Liver (tissue), 3 donors: Measurements from ENCODE around the gene SGO2.

Experiments used
- FOXA1 ChIP-seq: IDR thresholded peaks from 2 replicates; pipeline ENCODE4 v1.6.1; 2016; ENCODE audit warnings: antibody characterized with exemption
- FOXA2 ChIP-seq: IDR thresholded peaks from 2 replicates; pipeline ENCODE4 v1.6.1; 2016; ENCODE audit warnings: antibody characterized with exemption
- GABPA ChIP-seq, 2 donors: IDR thresholded peaks in 1 of 2; conservative IDR thresholded peaks in 1 of 2; 2 replicates each; pipeline ENCODE4 v1.6.1; 2016; ENCODE audit warnings: antibody characterized with exemption in 2 of 2, mild to moderate bottlenecking in 1 of 2, moderate library complexity in 1 of 2
- JUND ChIP-seq, 2 donors: IDR thresholded peaks; 2 replicates each; pipeline ENCODE4 v1.6.1; 2016; ENCODE audit warnings: antibody characterized with exemption in 2 of 2
- MAX ChIP-seq: IDR thresholded peaks from 2 replicates; pipeline ENCODE4 v1.6.1; 2016; ENCODE audit warnings: antibody characterized with exemption
- RAD21 ChIP-seq, 2 donors: IDR thresholded peaks; 2 replicates each; pipeline ENCODE4 v1.6.1; 2016; ENCODE audit warnings: antibody characterized with exemption in 2 of 2, mild to moderate bottlenecking in 2 of 2
- REST ChIP-seq: IDR thresholded peaks from 2 replicates; pipeline ENCODE4 v1.6.1; 2016; ENCODE audit warnings: antibody characterized with exemption, mild to moderate bottlenecking
- RXRA ChIP-seq, 2 donors: IDR thresholded peaks; 2 replicates each; pipeline ENCODE4 v1.6.1; 2017 to 2018; ENCODE audit warnings: antibody characterized with exemption in 2 of 2, mild to moderate bottlenecking in 1 of 2
- SP1 ChIP-seq: IDR thresholded peaks from 2 replicates; pipeline ENCODE4 v1.6.1; 2018; ENCODE audit warnings: antibody characterized with exemption, mild to moderate bottlenecking
- TAF1 ChIP-seq: conservative IDR thresholded peaks from 2 replicates; pipeline ENCODE4 v1.6.1; 2016; ENCODE audit warnings: antibody characterized with exemption, mild to moderate bottlenecking
- YY1 ChIP-seq: IDR thresholded peaks from 2 replicates; pipeline ENCODE4 v1.6.1; 2016; ENCODE audit warnings: antibody characterized with exemption, mild to moderate bottlenecking
- ZBTB33 ChIP-seq: IDR thresholded peaks from 2 replicates; pipeline ENCODE4 v1.6.1; 2016; ENCODE audit warnings: antibody characterized with exemption
- TF ChIP-seq, protein P1 (sequence below): fragments of 150-350 bp; IDR thresholded peaks from 2 replicates; pipeline ENCODE4 v1.5.1; 2017; ENCODE audit warnings: improper control_type of control experiment, low read depth, low read length; ENCODE audit not compliant: missing input control
- TF ChIP-seq, protein P2 (sequence below): IDR thresholded peaks from 2 replicates; pipeline ENCODE4 v1.6.1; 2016; ENCODE audit warnings: antibody characterized with exemption
- donor health status: healthy.
- donor health status: healthy.

DNA sequence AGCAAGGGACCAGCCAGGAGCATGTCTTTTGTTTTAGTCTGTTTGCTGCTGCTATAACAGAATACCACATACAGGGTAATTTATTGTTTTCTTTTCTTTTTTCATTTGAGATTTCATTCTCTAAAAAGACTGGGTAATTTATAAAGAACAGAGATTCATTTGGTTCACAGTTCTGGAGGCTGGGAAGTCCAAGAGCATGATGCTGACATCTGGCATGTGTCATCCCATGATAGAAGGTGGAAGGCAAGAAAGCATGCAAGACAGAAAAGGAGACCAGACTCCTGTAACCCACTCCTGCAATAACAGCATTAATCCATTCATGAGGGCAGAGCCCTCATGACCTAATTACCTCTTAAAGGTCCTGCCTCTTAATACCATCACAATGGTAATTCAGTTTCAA is 14.8 kb downstream of the SGO2 start:
- TF ChIP-seq, protein P1, sequence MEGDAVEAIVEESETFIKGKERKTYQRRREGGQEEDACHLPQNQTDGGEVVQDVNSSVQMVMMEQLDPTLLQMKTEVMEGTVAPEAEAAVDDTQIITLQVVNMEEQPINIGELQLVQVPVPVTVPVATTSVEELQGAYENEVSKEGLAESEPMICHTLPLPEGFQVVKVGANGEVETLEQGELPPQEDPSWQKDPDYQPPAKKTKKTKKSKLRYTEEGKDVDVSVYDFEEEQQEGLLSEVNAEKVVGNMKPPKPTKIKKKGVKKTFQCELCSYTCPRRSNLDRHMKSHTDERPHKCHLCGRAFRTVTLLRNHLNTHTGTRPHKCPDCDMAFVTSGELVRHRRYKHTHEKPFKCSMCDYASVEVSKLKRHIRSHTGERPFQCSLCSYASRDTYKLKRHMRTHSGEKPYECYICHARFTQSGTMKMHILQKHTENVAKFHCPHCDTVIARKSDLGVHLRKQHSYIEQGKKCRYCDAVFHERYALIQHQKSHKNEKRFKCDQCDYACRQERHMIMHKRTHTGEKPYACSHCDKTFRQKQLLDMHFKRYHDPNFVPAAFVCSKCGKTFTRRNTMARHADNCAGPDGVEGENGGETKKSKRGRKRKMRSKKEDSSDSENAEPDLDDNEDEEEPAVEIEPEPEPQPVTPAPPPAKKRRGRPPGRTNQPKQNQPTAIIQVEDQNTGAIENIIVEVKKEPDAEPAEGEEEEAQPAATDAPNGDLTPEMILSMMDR, result no peak
- TF ChIP-seq FOXA1 (no peak), REST (no peak), YY1 (no peak), GABPA (IDR thresholded peaks at IDR 0.05 in 1 of 2, conservative IDR thresholded peaks at IDR 0.05 in 1 of 2) (no peak), RAD21 (IDR thresholded peaks at IDR 0.05) (no peak), SP1 (no peak), MAX (no peak), FOXA2 (no peak), TAF1 (no peak), RXRA (IDR thresholded peaks at IDR 0.05) (no peak), ZBTB33 (no peak), JUND (IDR thresholded peaks at IDR 0.05) (no peak)
- TF ChIP-seq, protein P2, sequence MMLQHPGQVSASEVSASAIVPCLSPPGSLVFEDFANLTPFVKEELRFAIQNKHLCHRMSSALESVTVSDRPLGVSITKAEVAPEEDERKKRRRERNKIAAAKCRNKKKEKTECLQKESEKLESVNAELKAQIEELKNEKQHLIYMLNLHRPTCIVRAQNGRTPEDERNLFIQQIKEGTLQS, result no peak
